ENCODE results near the gene GALNT10. TPM values are rescaled to one million over a fixed set of nuclear protein-coding genes. Genes with fewer than 3 reads are reported as not detected.

GALNT10 gene
- total and polyA plus RNA-seq, 9 of the 15 experiments (the other 6 are each of a cell fraction or from before 2014, with no cell fraction given) = 4.6 to 37.1 (median 13.3) TPM

DNA sequence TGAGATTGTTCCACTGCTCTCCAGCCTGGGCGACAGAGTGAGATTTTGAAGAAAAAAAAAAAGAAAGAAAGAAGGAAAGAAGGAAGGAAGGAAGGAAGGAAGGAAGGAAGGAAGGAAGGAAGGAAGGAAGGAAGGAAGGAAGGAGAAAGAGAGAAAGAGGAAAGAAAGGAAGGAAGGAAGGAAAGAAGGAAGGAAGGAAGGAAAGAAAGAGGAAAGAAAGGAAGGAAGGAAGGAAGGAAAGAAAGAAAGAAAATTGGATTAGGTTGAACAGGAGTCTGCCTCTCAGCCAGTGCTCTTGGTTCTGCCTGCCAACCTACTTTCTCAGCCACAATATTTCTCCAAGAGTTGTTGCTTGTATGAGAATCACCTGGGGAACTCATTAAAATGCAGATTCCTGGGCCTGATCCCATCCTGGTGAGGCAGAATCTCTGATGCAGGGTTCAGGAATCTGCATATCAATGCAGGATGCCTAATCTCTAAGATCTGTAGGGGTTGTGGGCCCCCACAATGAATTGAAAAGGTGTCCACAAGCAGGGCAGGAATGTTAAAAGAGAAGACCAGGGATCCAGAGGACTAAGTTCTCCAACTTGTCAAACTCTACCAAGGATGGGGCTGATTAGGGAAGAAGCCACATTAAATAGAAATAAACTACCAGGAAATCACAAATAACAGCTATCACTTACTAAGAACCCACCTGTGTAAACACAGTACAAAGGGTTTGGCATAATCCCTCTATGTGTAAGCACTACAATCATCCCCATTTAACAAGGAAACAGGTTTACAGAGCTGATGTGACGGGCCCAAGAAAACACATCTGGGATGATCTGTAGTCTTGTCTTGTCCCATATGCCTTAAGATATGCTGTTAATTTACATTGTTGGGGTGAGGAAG lies 23.4 kb upstream of the GALNT10 start:
- Histone ChIP-seq H3K4me1 (replicated peaks in 1 of 2; ENCODE audit: control insufficient read depth in 2 of 2, insufficient read depth in 2 of 2, low read length in 2 of 2) (no peaks in the 10 kb centered on the region), H3K9ac (ENCODE audit: insufficient read depth in 1 of 2, low read depth in 2 of 2, low read length in 2 of 2) (no peak overlapping the region), H3K79me2 (ENCODE audit: control insufficient read depth, insufficient read depth, low read length) (no peaks in the 10 kb centered on the region), H3K36me3 (ENCODE audit: control insufficient read depth, insufficient read depth, low read length) (no peaks in the 10 kb centered on the region), H3K4me2 (ENCODE audit: insufficient read depth, low read length) (no peak overlapping the region), H3K9me1 (ENCODE audit: control insufficient read depth, insufficient read depth, low read length) (no peaks in the 10 kb centered on the region), H4K20me1 (replicated peaks; ENCODE audit: control insufficient read depth, insufficient read depth, low read length) (no peaks in the 10 kb centered on the region; the same call in 1 of the 2 replicates), H3K27me3 (ENCODE audit: control insufficient read depth in 2 of 2, insufficient read depth in 2 of 2, low read length in 2 of 2) (peaks cover 9 to 39% of the 10 kb centered on the region in 2 experiments), H3K4me3 (no peak overlapping the region), H2AFZ (ENCODE audit: low read depth, low read length) (no peak overlapping the region), H3K27ac (ENCODE audit: extremely low read depth, low read depth, low read length) (no peak overlapping the region), H3K9me3 (replicated peaks; ENCODE audit: control insufficient read depth, insufficient read depth, low read depth, low read length) (no peaks in the 10 kb centered on the region)
- no peak for TF ChIP-seq CSDE1 (IDR thresholded peaks at IDR 0.05)
- no peak for TF ChIP-seq MCM2 (IDR thresholded peaks at IDR 0.05; ENCODE audit: low read depth)
- no peak for TF ChIP-seq ZNF77 (CRISPR knock-in tag; IDR thresholded peaks at IDR 0.05)
- TF ChIP-seq ZNF274 (IDR thresholded peaks at IDR 0.05; ENCODE audit: borderline replicate concordance, low read depth, low read length) = no peak
- no peak for TF ChIP-seq HNRNPLL (IDR thresholded peaks at IDR 0.05; ENCODE audit: low read depth, low read length, poor library complexity, severe bottlenecking)
- TF ChIP-seq ZNF512 (tag; IDR thresholded peaks at IDR 0.05) = peak; percentile 73
- TF ChIP-seq ZBTB17 (CRISPR knock-in tag; IDR thresholded peaks at IDR 0.05) = no peak
- no peak for TF ChIP-seq TRIM24 (IDR thresholded peaks at IDR 0.05)
- no TSS peak for BruUV-seq (replicated peaks)
- DNase-seq (ENCODE audit: extremely low read depth in 1 of 4, low spot score in 3 of 4) = no peak
- POLR2A ChIA-PET = interaction anchor here (0.6 kb wide), 1 partner anchor 319 kb away, joined by 3 read pairs; no protein-coding TSS in a partner anchor
- intact Hi-C loops (cut with micrococcal nuclease) (no loop called here), in situ Hi-C loops (cut with MboI) (no loop called here)
- 5% methylated on average over 1 of the region's 2 CpGs for WGBS (ENCODE audit: insufficient coverage, low coverage, missing lambda C conversion rate)
- CTCF ChIA-PET (ENCODE audit: low intra/inter-chr PET ratio) = no interaction called here
- FAIRE-seq = no peak
- no peak for ATAC-seq

Measured in K562 (cell line).